NOMO-1 treated with dmso at 0.1 percent for 144 hours (cell line): ENCODE results near the gene ARID1B.

ENCODE experiments used
- DNase-seq: peaks from one replicate; lab custom pipeline; 2025; ENCODE audit not compliant: unreplicated experiment; lab: John Stamatoyannopoulos, UW

Gene ARID1B

DNA sequence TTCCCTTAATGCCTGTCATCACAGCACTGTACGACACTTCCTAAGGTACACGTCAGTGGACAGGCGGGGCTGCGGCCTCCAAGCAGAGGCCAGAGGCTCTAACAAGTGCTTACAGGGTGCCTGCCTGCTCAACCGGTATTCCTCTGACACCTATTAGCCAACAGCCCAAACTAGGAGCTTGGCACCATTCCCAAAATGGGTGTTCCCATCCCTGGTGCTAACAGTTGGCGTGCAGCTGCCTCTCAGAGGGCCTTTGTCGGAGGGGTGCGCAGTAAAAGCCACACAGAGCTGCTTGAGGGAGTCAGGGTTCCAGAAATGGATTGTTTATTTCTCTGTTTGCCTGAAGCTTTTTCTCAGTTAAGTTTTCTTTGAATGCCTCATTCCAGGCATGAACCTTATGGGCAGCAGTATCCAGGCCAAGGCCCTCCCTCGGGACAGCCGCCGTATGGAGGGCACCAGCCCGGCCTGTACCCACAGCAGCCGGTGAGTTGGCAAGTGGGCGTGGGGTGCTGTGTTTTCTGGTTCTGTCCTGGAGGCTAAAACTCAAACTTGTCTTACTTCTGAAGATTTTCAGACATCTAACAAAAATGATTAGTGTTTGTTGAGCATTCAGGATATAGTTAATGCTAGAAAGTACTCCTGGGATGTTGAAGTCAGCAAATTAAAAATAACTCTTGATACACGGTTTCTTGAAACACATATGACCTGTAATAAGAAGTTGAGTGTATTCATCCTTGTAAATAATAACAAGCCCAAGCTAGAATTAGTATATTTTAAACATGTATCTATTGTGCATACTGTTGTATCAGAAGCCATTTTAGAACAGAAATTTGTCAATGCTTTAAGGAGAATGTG is 421.5 kb downstream of the ARID1B start:
- no peak for DNase-seq

DNA sequence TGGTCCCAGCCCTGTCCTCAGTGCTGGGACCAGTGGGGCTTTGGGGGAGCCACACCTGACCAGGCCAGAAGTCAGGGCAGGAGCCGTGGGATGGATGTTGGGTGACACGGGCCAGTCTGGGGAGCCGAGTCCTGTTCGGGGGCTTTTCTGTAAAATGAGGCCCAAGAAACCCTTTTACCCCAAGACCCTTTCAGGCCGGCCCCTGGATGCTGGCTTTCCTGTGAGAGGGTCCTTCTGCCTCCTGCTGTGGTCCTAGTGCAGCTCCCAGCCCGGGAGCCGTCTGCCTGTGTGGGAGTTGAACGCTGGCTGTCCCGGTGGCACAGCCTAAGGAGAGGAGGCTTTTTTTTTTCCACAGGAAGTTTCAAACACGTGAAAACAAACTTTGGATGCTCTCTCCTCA is 422.9 kb downstream of the ARID1B start:
- no peak for DNase-seq

DNA sequence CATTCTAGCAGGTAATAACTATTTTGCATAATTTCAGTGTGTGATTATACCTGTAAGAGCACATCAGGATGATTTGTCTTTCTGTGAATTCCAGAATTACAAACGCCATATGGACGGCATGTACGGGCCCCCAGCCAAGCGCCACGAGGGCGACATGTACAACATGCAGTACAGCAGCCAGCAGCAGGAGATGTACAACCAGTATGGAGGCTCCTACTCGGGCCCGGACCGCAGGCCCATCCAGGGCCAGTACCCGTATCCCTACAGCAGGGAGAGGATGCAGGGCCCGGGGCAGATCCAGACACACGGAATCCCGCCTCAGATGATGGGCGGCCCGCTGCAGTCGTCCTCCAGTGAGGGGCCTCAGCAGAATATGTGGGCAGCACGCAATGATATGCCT is 423.4 kb downstream of the ARID1B start:
- no peak for DNase-seq

DNA sequence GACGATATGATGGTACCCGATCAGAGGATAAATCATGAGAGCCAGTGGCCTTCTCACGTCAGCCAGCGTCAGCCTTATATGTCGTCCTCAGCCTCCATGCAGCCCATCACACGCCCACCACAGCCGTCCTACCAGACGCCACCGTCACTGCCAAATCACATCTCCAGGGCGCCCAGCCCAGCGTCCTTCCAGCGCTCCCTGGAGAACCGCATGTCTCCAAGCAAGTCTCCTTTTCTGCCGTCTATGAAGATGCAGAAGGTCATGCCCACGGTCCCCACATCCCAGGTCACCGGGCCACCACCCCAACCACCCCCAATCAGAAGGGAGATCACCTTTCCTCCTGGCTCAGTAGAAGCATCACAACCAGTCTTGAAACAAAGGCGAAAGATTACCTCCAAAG is 423.9 kb downstream of the ARID1B start:
- DNase-seq = no peak

DNA sequence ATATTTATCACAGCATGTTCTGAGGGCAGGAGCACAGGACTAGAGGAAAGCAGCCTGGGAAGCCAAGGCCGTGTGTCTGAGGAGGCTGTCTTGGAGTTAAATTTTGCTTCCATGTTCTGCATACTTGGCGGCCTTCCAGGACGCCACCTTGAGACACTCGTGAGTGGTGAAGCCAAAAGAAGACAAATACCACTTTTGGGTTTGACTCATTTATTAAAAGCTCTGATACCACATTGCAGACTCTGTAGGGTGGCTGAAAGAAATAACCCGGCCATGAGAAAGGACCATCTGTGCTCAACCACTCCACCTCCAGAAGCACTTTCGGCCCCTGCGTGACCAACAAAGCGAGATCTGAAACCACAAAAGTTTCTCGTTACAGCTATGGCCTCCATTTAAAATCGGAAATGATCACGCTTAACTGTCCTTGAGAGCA is 426.1 kb downstream of the ARID1B start:
- DNase-seq = no peak

DNA sequence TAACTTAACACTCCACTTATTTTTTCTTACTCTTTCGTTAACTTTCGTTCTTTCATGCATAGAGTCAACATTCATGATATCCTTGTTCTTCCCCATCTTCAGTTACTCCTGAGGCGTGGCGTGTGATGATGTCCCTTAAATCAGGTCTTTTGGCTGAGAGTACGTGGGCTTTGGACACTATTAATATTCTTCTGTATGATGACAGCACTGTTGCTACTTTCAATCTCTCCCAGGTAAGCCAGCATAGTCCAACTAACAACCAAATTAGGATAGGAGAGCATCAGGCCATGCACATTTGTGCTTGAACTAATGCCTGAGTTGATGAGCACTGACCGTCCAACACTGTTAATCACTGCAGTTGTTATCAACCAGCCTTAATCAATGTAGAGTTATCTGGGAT is 426.6 kb downstream of the ARID1B start:
- DNase-seq = no peak

DNA sequence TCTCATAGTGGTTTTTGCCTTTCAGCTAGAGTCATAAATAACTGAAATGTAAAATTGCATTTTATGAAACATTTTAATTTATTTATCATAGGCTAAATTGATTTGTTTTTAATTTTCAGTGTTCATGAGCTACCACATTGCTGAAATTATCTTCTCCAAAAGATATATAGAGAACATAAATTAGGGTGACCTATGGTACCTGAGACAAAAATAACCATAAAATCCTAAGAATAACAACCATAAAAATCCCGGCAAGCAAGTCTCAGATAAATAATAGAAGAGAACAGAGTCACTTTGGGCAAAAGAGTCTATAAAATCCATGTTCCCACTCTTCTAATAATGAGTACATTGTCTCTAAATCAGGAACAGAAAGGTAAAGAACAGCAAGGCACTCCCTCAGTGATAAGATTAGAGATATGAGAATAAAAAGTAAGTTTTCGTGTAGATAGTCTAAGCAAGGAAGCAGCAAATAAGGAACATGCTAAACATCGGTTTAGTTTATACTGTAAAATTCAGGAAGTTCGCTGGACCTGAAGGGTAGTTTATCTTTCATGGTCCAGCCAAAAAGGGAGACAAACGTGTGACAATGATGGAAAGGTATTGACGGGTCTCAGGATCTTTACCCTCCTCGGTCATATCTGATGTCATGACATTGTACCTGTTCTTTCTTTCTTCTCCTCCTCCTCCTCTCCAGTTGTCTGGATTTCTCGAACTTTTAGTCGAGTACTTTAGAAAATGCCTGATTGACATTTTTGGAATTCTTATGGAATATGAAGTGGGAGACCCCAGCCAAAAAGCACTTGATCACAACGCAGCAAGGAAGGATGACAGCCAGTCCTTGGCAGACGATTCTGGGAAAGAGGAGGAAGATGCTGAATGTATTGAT is 428.5 kb downstream of the ARID1B start:
- DNase-seq = no peak

DNA sequence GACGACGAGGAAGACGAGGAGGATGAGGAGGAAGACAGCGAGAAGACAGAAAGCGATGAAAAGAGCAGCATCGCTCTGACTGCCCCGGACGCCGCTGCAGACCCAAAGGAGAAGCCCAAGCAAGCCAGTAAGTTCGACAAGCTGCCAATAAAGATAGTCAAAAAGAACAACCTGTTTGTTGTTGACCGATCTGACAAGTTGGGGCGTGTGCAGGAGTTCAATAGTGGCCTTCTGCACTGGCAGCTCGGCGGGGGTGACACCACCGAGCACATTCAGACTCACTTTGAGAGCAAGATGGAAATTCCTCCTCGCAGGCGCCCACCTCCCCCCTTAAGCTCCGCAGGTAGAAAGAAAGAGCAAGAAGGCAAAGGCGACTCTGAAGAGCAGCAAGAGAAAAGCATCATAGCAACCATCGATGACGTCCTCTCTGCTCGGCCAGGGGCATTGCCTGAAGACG is 429.2 kb downstream of the ARID1B start:
- no peak for DNase-seq

GRCh38 chr6:157207521-157208076 is 430.4 kb downstream of the ARID1B start:
- no peak for DNase-seq

- no peak for DNase-seq
These were observed 432.8 kb downstream of the ARID1B start for GRCh38 chr6:157209865-157210530.

DNA sequence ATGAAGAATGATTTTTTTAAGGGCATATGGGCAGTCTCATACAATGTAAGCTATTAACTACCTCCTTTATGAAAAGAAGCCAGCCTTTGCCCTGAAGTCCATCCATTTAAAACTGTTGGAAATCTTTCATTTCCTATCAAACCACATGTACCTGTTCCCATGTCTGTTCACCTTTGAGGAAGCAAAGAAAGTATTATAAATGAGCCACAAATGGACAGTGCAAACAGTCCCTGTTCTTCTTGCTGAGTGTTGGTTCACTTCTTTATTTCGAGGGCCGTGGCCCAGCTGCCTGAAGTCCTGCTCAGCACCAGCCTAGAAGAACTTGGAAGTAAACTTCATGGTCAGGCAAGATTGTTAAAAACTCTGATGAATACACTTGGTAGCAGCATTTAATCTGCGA is 433.8 kb downstream of the ARID1B start:
- no peak for DNase-seq

- DNase-seq = no peak
These were observed 434.7 kb downstream of the ARID1B start for GRCh38 chr6:157211603-157212455.

DNA sequence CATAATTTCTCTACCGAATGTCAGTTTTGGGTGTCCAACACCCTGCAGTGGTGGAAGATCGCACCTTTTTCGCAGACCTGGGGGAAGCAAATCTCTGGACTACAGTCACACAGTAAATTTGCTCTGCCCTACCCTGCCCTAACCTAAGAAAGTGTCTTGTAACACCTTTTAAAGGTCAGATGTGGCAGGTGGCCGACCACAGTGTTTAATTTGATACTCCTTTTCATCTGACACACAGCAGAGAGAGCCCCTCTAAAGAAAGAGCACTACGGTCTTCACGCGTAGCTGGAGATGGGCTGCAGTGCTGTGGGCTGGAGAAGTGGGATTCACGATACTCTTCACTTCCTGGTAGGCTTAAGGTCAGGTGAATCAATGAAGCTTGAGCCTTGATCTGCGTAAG is 436.2 kb downstream of the ARID1B start:
- DNase-seq = no peak

GRCh38 chr6:157213907-157214565 is 436.9 kb downstream of the ARID1B start:
- no peak for DNase-seq

GRCh38 chr6:157215717-157216116 is 438.5 kb downstream of the ARID1B start:
- no peak for DNase-seq

DNA sequence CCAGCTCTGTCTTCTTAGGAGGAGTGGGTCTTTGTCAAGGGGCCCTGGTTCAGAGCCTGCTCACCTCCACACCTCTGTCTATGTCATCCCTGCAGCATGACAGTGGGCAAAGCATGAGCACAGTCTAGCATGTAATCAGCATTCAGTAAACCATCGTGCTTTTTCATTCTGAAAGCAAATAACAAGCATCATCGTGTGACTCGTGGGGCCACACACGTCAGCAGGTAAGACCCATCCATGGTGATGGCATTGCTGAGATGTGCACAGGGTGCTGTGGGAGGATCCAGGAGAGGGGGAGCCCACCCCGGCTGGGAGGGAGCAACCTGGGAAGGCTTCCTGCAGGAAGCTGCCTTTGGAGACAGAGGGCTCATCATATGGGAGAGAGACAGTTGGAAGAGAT is 439.4 kb downstream of the ARID1B start:
- DNase-seq = no peak

DNA sequence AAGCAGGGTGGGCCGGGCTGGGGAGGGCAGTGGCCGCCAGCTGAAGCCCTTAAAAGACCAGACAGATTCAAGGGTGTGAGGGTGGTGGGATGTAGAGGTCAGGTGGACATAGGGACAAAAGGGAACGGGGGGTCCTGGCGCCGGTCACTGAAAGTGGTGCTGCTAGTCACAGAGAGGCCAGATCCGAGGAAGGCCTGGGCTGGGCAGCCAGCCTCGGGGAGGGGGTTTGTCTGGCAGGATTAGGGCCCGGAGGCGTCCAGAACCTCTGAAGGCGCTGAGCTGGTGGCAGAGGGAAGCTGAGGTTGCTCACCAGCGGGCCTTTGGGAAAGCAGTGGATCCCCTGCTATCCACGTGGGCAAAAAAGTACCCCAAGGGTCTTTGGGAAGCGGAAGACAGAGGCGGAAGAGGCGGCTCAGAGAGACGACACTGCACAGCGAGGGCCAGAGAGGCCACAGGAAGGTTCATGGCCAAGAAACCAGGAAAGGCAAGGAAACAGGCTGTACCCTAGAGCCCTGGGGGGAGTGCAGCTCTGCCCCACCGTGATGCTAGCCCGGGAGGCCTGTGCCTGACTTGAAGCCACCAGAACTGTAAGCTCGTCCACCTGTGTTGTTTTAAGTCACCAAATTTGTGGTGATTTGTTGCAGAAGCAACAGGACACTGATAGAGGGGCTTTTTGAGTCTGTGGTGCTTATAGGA is 440.2 kb downstream of the ARID1B start:
- no peak for DNase-seq

DNA sequence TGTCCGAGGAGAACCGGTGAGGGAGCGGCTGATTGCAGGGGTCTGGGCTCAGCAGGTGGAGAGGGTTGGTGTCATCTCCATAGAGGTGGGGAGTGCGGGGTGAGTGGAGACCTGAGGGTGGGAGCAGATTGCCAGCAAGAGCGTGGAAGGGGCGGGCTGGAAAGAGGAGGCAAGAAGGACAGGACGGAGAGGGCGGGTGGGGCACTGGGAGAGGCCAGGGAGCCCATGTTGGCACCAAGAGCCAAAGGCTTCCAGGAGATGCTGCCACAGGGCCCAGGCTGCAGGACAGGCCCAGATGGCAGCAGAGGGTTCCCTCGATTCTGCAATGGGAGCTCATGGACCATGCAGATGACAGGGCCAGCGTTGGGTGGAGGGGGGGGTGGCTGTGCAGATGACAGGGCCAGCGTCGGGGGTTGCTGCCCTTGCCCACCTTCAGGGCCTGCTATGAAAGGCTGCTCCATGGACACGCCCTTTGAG is 440.8 kb downstream of the ARID1B start:
- no peak for DNase-seq
